ENCODE measurements around the gene PRPF8.
"Not testable (repeated sequence)": the region's sequence is repeated elsewhere in the genome, so short reads cannot be mapped to it uniquely, and the experiment has no call there.

Gene PRPF8

GRCh38 chr17:1684378-1685189, at the start of gene PRPF8:
Gene PRPF8, minus strand, starts transcription at chr17:1684867. Its CDS starts 296 bp downstream, at chr17:1684571.
- peak; percentile 100 for DNase-seq (ENCODE audit: low spot score)

- no peak for DNase-seq (ENCODE audit: low spot score)
Measured at GRCh38 chr17:1733759-1734158, 49.1 kb upstream of the PRPF8 start.

GRCh38 chr17:1732833-1733321, 48.2 kb upstream of the PRPF8 start:
- no peak for DNase-seq (ENCODE audit: low spot score)

- DNase-seq (ENCODE audit: low spot score) = no peak
Measured at GRCh38 chr17:1732241-1732832, 47.7 kb upstream of the PRPF8 start.

GRCh38 chr17:1731194-1731506, 46.5 kb upstream of the PRPF8 start:
- no peak for DNase-seq (ENCODE audit: low spot score)

GRCh38 chr17:1730326-1731193, 45.9 kb upstream of the PRPF8 start:
- DNase-seq (ENCODE audit: low spot score) = no peak

GRCh38 chr17:1729966-1730325, 45.3 kb upstream of the PRPF8 start:
- no peak for DNase-seq (ENCODE audit: low spot score)

- no peak for DNase-seq (ENCODE audit: low spot score)
Measured at GRCh38 chr17:1727876-1728630, 43.4 kb upstream of the PRPF8 start.

- DNase-seq (ENCODE audit: low spot score) = no peak
Measured at GRCh38 chr17:1727258-1727789, 42.7 kb upstream of the PRPF8 start.

- DNase-seq (ENCODE audit: low spot score) = no peak
Measured at GRCh38 chr17:1726626-1727257, 42.1 kb upstream of the PRPF8 start.

- no peak for DNase-seq (ENCODE audit: low spot score)
Measured at GRCh38 chr17:1725642-1726511, 41.2 kb upstream of the PRPF8 start.

GRCh38 chr17:1724869-1725641, 40.4 kb upstream of the PRPF8 start:
- no peak for DNase-seq (ENCODE audit: low spot score)

- peak; percentile 89 for DNase-seq (ENCODE audit: low spot score)
Measured at GRCh38 chr17:1724351-1724868, 39.7 kb upstream of the PRPF8 start, which contains the start of gene WDR81. Gene WDR81, plus strand, starts transcription at chr17:1724704. Its CDS starts 256 bp downstream, at chr17:1724960.

GRCh38 chr17:1722022-1722421, 37.4 kb upstream of the PRPF8 start:
- DNase-seq (ENCODE audit: low spot score) = not testable (repeated sequence)

GRCh38 chr17:1720856-1721386, 36.3 kb upstream of the PRPF8 start:
- DNase-seq (ENCODE audit: low spot score) = peak; percentile 71

GRCh38 chr17:1718362-1719165, 33.9 kb upstream of the PRPF8 start:
- no peak for DNase-seq (ENCODE audit: low spot score)

GRCh38 chr17:1716912-1717695, 32.4 kb upstream of the PRPF8 start:
- DNase-seq (ENCODE audit: low spot score) = peak; percentile 97

Data from activated CD4-positive, alpha-beta T cell treated with anti-CD3 and anti-CD28 coated beads, Interleukin-2, Interleukin-4, amounts not matched to agents 100 ng/mL and 50 ng/mL, durations not matched to agents 16 hours and 8 hours (primary cell).